Middle frontal gyrus (tissue), 1 donor: ENCODE data around the gene GDPD5.
A peak's percentile ranks its signal among the peaks of the same experiment; 100 is the strongest.

ENCODE experiments used
- DNase-seq: peaks from one replicate; pipeline ENCODE4 v3.0.0-alpha.2; 2015; ENCODE audit warnings: low spot score; ENCODE audit errors: extremely low spot score

The GDPD5 gene

GRCh38 chr11:75557666-75558494 lies 32.1 kb upstream of the GDPD5 start:
- DNase-seq: peak; percentile 43

- DNase-seq: no peak
Observed at GRCh38 chr11:75556275-75556674, 30.5 kb upstream of the GDPD5 start.

- DNase-seq: no peak
Observed at GRCh38 chr11:75555079-75555811, 29.5 kb upstream of the GDPD5 start.

- DNase-seq: peak; percentile 71
Observed at GRCh38 chr11:75554258-75555022, 28.7 kb upstream of the GDPD5 start.

GRCh38 chr11:75553889-75554257 lies 28.1 kb upstream of the GDPD5 start:
- DNase-seq: no peak

GRCh38 chr11:75553182-75553581 lies 27.4 kb upstream of the GDPD5 start:
- DNase-seq: no peak

- DNase-seq: no peak
Observed at GRCh38 chr11:75549370-75549958, 23.7 kb upstream of the GDPD5 start.

GRCh38 chr11:75548595-75549272 lies 23.0 kb upstream of the GDPD5 start:
- DNase-seq: no peak

GRCh38 chr11:75547617-75548058 lies 21.9 kb upstream of the GDPD5 start:
- no peak for DNase-seq

- DNase-seq: no peak
Observed at GRCh38 chr11:75547177-75547576, 21.4 kb upstream of the GDPD5 start.

GRCh38 chr11:75543806-75544205 lies 18.1 kb upstream of the GDPD5 start:
- no peak for DNase-seq

- no peak for DNase-seq
Observed at GRCh38 chr11:75542088-75542438, 16.3 kb upstream of the GDPD5 start.

GRCh38 chr11:75541193-75542087 lies 15.7 kb upstream of the GDPD5 start:
- no peak for DNase-seq

- no peak for DNase-seq
Observed at GRCh38 chr11:75539459-75540334, 14.0 kb upstream of the GDPD5 start.

- no peak for DNase-seq
Observed at GRCh38 chr11:75538150-75538942, 12.6 kb upstream of the GDPD5 start.

- DNase-seq: no peak
Observed at GRCh38 chr11:75537740-75538139, 12.0 kb upstream of the GDPD5 start.

- DNase-seq: no peak
Observed at GRCh38 chr11:75536786-75537641, 11.3 kb upstream of the GDPD5 start.
